Neuron (in vitro differentiated cells): ENCODE data around the gene SCD.

Experiments
- H2AFZ ChIP-seq: one replicate; pipeline ENCODE4 v1.6.1; 2013; ENCODE audit warnings: low read depth, mild to moderate bottlenecking, inconsistent platforms, low read length, moderate library complexity
- H3K27me3 ChIP-seq: one replicate; pipeline ENCODE4 v1.6.1; 2013; ENCODE audit warnings: low read length; ENCODE audit not compliant: insufficient read depth
- H3K36me3 ChIP-seq: one replicate; pipeline ENCODE4 v1.6.1; 2013; ENCODE audit warnings: low read length; ENCODE audit not compliant: insufficient read depth
- H3K4me1 ChIP-seq: one replicate; pipeline ENCODE4 v1.6.1; 2013; ENCODE audit warnings: low read length; ENCODE audit not compliant: insufficient read depth
- H3K4me3 ChIP-seq: 2 replicates; pipeline ENCODE4 v1.5.1; 2013; ENCODE audit warnings: mild to moderate bottlenecking, low read length, moderate library complexity
- H3K9me3 ChIP-seq: one replicate; pipeline ENCODE4 v1.6.1; 2013; ENCODE audit warnings: low read length

SCD gene

GRCh38 chr10:100327718-100328009, 19.4 kb upstream of the SCD start:
- H3K36me3 ChIP-seq, result no peaks in the 10 kb centered on the region
- H3K4me1 ChIP-seq, result peaks cover 2% of the 10 kb centered on the region
- H3K9me3 ChIP-seq, result no peaks in the 10 kb centered on the region
- no peak overlapping the region for H3K4me3 ChIP-seq
- H3K27me3 ChIP-seq, result peaks cover 40% of the 10 kb centered on the region
- H2AFZ ChIP-seq, result no peak overlapping the region

- Histone ChIP-seq H3K36me3 (no peaks in the 10 kb centered on the region), H3K4me1 (peaks cover 7% of the 10 kb centered on the region), H3K9me3 (no peaks in the 10 kb centered on the region), H2AFZ (no peak overlapping the region), H3K4me3 (no peak overlapping the region), H3K27me3 (peaks cover 40% of the 10 kb centered on the region)
These were observed 18.8 kb upstream of the SCD start for GRCh38 chr10:100328198-100328597.

- Histone ChIP-seq H2AFZ (no peak within 1 kb of the TSS), H3K36me3 (no peaks in the 10 kb centered on the region), H3K27me3 (peaks cover 36% of the 10 kb centered on the region), H3K4me3 (no peak within 1 kb of the TSS), H3K9me3 (no peaks in the 10 kb centered on the region), H3K4me1 (peaks cover 16% of the 10 kb centered on the region)
These were observed 17.0 kb upstream of the SCD start, which contains the start of gene PKD2L1 for GRCh38 chr10:100330079-100330478. Gene PKD2L1 (minus strand): TSS chr10:100330228. CDS start chr10:100330103, 125 bp downstream.

GRCh38 chr10:100333106-100333505, 13.9 kb upstream of the SCD start:
- no peaks in the 10 kb centered on the region for H3K9me3 ChIP-seq
- no peak overlapping the region for H2AFZ ChIP-seq
- H3K36me3 ChIP-seq, result no peaks in the 10 kb centered on the region
- no peak overlapping the region for H3K4me3 ChIP-seq
- H3K4me1 ChIP-seq, result peaks cover 16% of the 10 kb centered on the region
- peaks cover 15% of the 10 kb centered on the region for H3K27me3 ChIP-seq

GRCh38 chr10:100333661-100334440, 13.2 kb upstream of the SCD start:
- H3K36me3 ChIP-seq, result no peaks in the 10 kb centered on the region
- peaks cover 16% of the 10 kb centered on the region for H3K4me1 ChIP-seq
- no peak overlapping the region for H2AFZ ChIP-seq
- peaks cover 12% of the 10 kb centered on the region for H3K27me3 ChIP-seq
- H3K4me3 ChIP-seq, result no peak overlapping the region
- no peaks in the 10 kb centered on the region for H3K9me3 ChIP-seq

- H3K36me3 ChIP-seq, result no peaks in the 10 kb centered on the region
- H3K4me1 ChIP-seq, result peaks cover 16% of the 10 kb centered on the region
- no peak overlapping the region for H3K4me3 ChIP-seq
- no peak overlapping the region for H2AFZ ChIP-seq
- H3K27me3 ChIP-seq, result peaks cover 12% of the 10 kb centered on the region
- no peaks in the 10 kb centered on the region for H3K9me3 ChIP-seq
These were observed 12.3 kb upstream of the SCD start for GRCh38 chr10:100334762-100335161.

GRCh38 chr10:100338434-100339036, 8.5 kb upstream of the SCD start:
- Histone ChIP-seq H3K4me1 (peaks cover 14% of the 10 kb centered on the region), H3K36me3 (no peaks in the 10 kb centered on the region), H3K27me3 (no peaks in the 10 kb centered on the region), H3K4me3 (no peak overlapping the region), H2AFZ (no peak overlapping the region), H3K9me3 (no peaks in the 10 kb centered on the region)

- Histone ChIP-seq H3K36me3 (no peaks in the 10 kb centered on the region), H3K4me3 (no peak overlapping the region), H3K4me1 (peaks cover 9% of the 10 kb centered on the region), H3K9me3 (no peaks in the 10 kb centered on the region), H2AFZ (no peak overlapping the region), H3K27me3 (no peaks in the 10 kb centered on the region)
These were observed 7.8 kb upstream of the SCD start for GRCh38 chr10:100339236-100339635.

GRCh38 chr10:100340948-100341847, 5.8 kb upstream of the SCD start:
- H3K4me1 ChIP-seq, result peaks cover 18% of the 10 kb centered on the region
- H3K36me3 ChIP-seq, result no peaks in the 10 kb centered on the region
- no peaks in the 10 kb centered on the region for H3K9me3 ChIP-seq
- no peaks in the 10 kb centered on the region for H3K27me3 ChIP-seq
- H3K4me3 ChIP-seq, result no peak overlapping the region
- H2AFZ ChIP-seq, result no peak overlapping the region

- Histone ChIP-seq H2AFZ (no peak overlapping the region), H3K4me1 (peaks cover 19% of the 10 kb centered on the region), H3K27me3 (no peaks in the 10 kb centered on the region), H3K9me3 (no peaks in the 10 kb centered on the region), H3K4me3 (no peak overlapping the region), H3K36me3 (no peaks in the 10 kb centered on the region)
These were observed 4.9 kb upstream of the SCD start for GRCh38 chr10:100341953-100342626.

- Histone ChIP-seq H3K36me3 (no peaks in the 10 kb centered on the region), H3K27me3 (no peaks in the 10 kb centered on the region), H3K4me3 (no peak overlapping the region), H3K9me3 (no peaks in the 10 kb centered on the region), H2AFZ (no peak overlapping the region), H3K4me1 (peaks cover 19% of the 10 kb centered on the region)
These were observed 4.4 kb upstream of the SCD start for GRCh38 chr10:100342627-100342972.

- Histone ChIP-seq H3K4me1 (peaks cover 34% of the 10 kb centered on the region), H3K4me3 (no peak overlapping the region), H3K9me3 (no peaks in the 10 kb centered on the region), H3K27me3 (no peaks in the 10 kb centered on the region), H2AFZ (no peak overlapping the region), H3K36me3 (peaks cover 13% of the 10 kb centered on the region)
These were observed 2.7 kb upstream of the SCD start for GRCh38 chr10:100344241-100344788.
